ENCODE results near the gene OPCML. TPM values are rescaled to one million over a fixed set of nuclear protein-coding genes. Genes with fewer than 3 reads are reported as not detected.

Gene OPCML
- total RNA-seq, 1 experiment from 2014 or later, result not detected

- H3K36me3 ChIP-seq (ENCODE audit: low read depth), result no peaks in the 10 kb centered on the region
- TF ChIP-seq CTCF (conservative IDR thresholded peaks at IDR 0.05), result no peak
- no peak for TF ChIP-seq EZH2 (IDR thresholded peaks at IDR 0.05; ENCODE audit: low read depth)
- no peak for DNase-seq
- intact Hi-C loops (cut with micrococcal nuclease; ENCODE audit: unreplicated experiment), result no loop called here
- H3K4me3 ChIP-seq, result no peak overlapping the region
- H3K4me2 ChIP-seq, result no peak overlapping the region
- peaks cover 23% of the 10 kb centered on the region for H3K27me3 ChIP-seq (ENCODE audit: insufficient read depth, low read depth)
- no peak overlapping the region for H2AFZ ChIP-seq
- H3K4me1 ChIP-seq (replicated peaks; ENCODE audit: insufficient read depth), result no peaks in the 10 kb centered on the region
- no peaks in the 10 kb centered on the region for H3K79me2 ChIP-seq (ENCODE audit: low read depth)
- ChIA-PET CTCF (no interaction called here), POLR2A (ENCODE audit: unreplicated experiment) (no interaction called here)
- BruUV-seq (replicated peaks), result no TSS peak
- no peaks in the 10 kb centered on the region for H3F3A ChIP-seq (ENCODE audit: insufficient read depth, low read depth)
- H3K9me3 ChIP-seq (ENCODE audit: insufficient read depth, low read depth), result no peaks in the 10 kb centered on the region
- H3K9me2 ChIP-seq (ENCODE audit: insufficient read depth), result no peaks in the 10 kb centered on the region
- H4K20me1 ChIP-seq (ENCODE audit: insufficient read depth), result no peaks in the 10 kb centered on the region
- H3K27ac ChIP-seq, result no peak overlapping the region
Measured at GRCh38 chr11:133263332-133263731, 269.0 kb downstream of the OPCML start.

- Histone ChIP-seq H3F3A (ENCODE audit: insufficient read depth, low read depth) (no peaks in the 10 kb centered on the region), H3K27me3 (ENCODE audit: insufficient read depth, low read depth) (peaks cover 16% of the 10 kb centered on the region), H3K36me3 (ENCODE audit: low read depth) (no peaks in the 10 kb centered on the region), H4K20me1 (ENCODE audit: insufficient read depth) (no peaks in the 10 kb centered on the region), H3K9me2 (ENCODE audit: insufficient read depth) (no peaks in the 10 kb centered on the region), H3K4me3 (no peak overlapping the region), H3K27ac (no peak overlapping the region), H3K4me1 (replicated peaks; ENCODE audit: insufficient read depth) (no peaks in the 10 kb centered on the region), H3K4me2 (no peak overlapping the region), H3K79me2 (ENCODE audit: low read depth) (no peaks in the 10 kb centered on the region), H2AFZ (no peak overlapping the region), H3K9me3 (ENCODE audit: insufficient read depth, low read depth) (no peaks in the 10 kb centered on the region)
- TF ChIP-seq CTCF (conservative IDR thresholded peaks at IDR 0.05) (no peak), EZH2 (IDR thresholded peaks at IDR 0.05; ENCODE audit: low read depth) (no peak)
- POLR2A ChIA-PET (ENCODE audit: unreplicated experiment), result no interaction called here
- intact Hi-C loops (cut with micrococcal nuclease; ENCODE audit: unreplicated experiment), result no loop called here
- CTCF ChIA-PET, result no interaction called here
- BruUV-seq (replicated peaks), result no TSS peak
- DNase-seq, result no peak
Measured at GRCh38 chr11:133258751-133259150, 273.6 kb downstream of the OPCML start.

DNA sequence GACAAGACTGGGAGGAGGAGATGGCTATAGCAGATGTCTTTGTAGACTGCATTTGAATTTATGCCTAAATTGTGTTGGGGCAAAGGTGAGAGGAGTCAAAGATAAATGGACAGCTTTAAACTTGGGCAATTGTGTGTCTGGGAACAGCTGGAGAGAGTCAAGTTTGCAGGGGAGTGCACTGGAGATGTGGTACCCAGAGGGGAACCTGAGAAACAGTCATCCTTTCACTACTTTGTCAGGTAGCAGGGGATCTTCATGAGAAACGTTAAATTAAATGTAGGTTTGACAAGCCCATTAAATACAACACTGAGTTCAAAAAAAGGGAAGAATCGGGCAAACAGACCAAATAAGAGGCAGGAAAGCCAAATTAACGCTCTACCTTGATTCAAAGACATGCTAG, 277.7 kb downstream of the OPCML start:
- CTCF ChIA-PET, result no interaction called here
- H4K20me1 ChIP-seq (ENCODE audit: insufficient read depth), result no peaks in the 10 kb centered on the region

More for the DNA sequence above, 277.7 kb downstream of the OPCML start:
- H3F3A ChIP-seq (ENCODE audit: insufficient read depth, low read depth), result no peaks in the 10 kb centered on the region
- H3K36me3 ChIP-seq (ENCODE audit: low read depth), result no peaks in the 10 kb centered on the region
- no peak overlapping the region for H3K4me3 ChIP-seq
- no TSS peak for BruUV-seq (replicated peaks)
- POLR2A ChIA-PET (ENCODE audit: unreplicated experiment), result no interaction called here
- H3K4me1 ChIP-seq (replicated peaks; ENCODE audit: insufficient read depth), result no peaks in the 10 kb centered on the region
- H3K9me3 ChIP-seq (ENCODE audit: insufficient read depth, low read depth), result no peaks in the 10 kb centered on the region
- no peak for TF ChIP-seq CTCF (conservative IDR thresholded peaks at IDR 0.05)
- no peak for TF ChIP-seq EZH2 (IDR thresholded peaks at IDR 0.05; ENCODE audit: low read depth)
- DNase-seq, result no peak
- H3K9me2 ChIP-seq (ENCODE audit: insufficient read depth), result no peaks in the 10 kb centered on the region
- no peaks in the 10 kb centered on the region for H3K79me2 ChIP-seq (ENCODE audit: low read depth)
- H3K4me2 ChIP-seq, result no peak overlapping the region
- no peak overlapping the region for H3K27ac ChIP-seq
- intact Hi-C loops (cut with micrococcal nuclease; ENCODE audit: unreplicated experiment), result no loop called here
- H3K27me3 ChIP-seq (ENCODE audit: insufficient read depth, low read depth), result no peaks in the 10 kb centered on the region
- H2AFZ ChIP-seq, result no peak overlapping the region

Measured in PC-9 (cell line).